HG02852 (cell line): ENCODE results near the gene CLSTN1.
"Not testable (repeated sequence)": the region's sequence is repeated elsewhere in the genome, so short reads cannot be mapped to it uniquely, and the experiment has no call there.

Experiments used
- ATAC-seq: cut with Tn5 transposase; IDR thresholded peaks from one replicate; pipeline ENCODE4 v1.9.1; 2021; ENCODE audit warnings: mild to moderate bottlenecking, moderate library complexity; ENCODE audit not compliant: unreplicated experiment

CLSTN1 gene

DNA sequence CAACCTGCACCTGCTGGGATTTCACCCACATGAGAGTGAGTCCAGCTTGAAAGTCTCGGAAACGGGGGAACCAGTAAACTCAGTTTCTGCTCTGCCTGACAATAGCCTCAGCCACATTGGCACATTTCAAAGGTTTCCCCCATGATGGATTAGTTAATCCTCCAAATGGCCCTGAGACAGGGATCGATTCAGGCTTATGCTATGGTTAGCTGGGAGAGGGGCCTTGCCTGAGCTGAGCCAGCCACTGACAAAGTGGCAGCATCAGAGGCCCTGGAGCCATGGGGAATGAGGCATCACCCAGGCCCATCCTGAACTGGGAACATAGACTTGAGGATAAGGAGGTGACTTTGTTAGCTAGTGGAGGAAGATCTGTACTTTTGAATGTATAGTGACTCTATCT is 2.9 kb upstream of the CLSTN1 start:
- no peak for ATAC-seq

DNA sequence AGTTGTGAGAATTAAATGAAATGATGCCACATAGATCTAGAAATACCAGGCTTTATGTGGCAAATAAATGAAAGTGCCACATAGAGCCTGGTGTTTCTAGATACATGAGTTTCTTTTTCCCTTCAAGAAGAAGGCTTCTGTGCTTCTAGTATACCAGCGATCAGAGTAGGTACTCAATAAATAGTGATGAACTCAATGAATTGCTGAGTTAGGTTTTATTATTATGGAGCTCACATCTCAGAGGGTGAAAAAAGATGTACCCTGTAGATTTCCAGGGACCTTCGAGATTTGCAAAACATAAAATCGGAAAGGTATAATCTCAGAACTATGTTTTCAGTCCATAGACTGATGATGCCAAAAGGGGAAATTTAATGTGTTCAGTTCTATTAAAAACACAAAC is 2.3 kb upstream of the CLSTN1 start:
- ATAC-seq = no peak

DNA sequence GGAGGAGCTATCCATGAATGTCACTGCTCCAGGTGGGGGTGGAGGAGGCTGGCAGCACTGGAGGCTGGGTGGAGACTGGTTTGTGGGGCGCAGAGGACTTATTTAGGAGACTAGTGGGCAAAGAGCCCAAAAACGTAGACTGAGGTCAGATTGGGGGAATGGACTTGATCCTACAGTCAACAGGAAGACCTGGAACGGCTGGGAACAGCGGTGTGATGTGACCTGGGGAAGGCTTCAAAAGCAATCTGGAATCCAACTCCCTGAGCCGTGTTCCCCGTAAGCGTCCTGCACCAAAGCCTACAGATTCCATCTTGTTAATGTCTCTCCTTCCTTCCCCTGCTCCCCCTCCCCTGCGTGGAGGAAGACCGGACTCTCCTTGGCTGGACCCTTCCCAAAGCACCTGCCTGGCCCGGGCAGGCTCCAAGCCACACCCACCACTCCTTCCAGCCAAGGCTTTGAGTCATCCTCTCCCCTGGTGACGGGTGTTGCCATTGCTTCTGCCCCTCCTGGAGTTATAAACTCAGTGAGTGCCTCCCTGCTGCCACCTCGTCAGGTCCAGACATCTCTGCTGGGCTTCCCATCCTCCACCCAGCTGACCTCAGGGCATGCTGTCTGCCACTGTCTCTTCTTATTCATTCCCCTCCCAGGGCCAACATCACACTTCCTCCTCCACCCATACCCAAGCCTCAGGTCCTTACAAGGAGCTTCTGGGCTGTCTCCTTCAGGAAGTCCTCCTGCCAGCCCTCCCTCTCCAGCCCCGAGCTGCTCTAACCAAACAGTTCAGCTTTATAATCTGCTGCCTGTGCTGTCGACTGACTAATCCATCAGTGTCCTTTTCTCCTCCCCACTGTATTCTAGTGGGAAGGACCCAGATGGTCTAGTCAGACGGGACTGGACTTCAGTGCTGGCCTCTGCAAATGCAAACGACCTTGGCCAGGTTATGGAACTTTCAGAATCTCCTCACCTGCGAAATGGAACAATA is 1.6 kb upstream of the CLSTN1 start:
- no peak for ATAC-seq

DNA sequence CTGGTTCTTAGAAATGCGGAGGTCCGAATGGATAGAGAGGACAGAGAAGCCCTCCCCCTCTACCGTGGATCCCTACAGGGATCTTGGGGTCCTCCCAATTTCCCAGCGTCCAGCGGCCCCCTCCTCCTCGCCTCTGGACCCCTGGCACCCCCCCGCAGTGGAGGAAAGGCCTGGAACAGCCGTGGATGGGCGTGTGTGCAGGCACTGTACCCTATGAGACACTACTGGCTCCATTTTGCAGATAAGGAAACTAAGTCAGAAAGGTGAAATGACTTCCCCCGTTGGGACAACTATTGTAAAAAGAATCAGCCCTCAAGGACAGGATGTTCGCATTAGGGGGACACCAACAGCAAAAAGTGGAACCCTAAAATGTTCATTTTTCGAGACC is 931 bp upstream of the CLSTN1 start:
- no peak for ATAC-seq

DNA sequence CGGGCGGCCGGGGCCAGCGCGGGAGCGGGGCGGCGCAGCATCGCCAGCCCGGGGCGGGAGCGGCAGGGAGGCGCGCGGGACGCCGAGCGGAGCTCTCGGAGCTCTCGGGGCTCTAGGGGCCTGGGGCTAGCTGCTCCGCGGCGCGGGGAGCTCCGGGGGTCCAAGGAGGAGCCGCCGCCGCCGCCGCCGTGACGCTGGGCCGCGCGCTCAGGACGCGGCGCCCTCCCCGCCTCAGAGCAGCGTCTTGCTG is 147 bp downstream of the CLSTN1 start:
- ATAC-seq = peak; percentile 28

DNA sequence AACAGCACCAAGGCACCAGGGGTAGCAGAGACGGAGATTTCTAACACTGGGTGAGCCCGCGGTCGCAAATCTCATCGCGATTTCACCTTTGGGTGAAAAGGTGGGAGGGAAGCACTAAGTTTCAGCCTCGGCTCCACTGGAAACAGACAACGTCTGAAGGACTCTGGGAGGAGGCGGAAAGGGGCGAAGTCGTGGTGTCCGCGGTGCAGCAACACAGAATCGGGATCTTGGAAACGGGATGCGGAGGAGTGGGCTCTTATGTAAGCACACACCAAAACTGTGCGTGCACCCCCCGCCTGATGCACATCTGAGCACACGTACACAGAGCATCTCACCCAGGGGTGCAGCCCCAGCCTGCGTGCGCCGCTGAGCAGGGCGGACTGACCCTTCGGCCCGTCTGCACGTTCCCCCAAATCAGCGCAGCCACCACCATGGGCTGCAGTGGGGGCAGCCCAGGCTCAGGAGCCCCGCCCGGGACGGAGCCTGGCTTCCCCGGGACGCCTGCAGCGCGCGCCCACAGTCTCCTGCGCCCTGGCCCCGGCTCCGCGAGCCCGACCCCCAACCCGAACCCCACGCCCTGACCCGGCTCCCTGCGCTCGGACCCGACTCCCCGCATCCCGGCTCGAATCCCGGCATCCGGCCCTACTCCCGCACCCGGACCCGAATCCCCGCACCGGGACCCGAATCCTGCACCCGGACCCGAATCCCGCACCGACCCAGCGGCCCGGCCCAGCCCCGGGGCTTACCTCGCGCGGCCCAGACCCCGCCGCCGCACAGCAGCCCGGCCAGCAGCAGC is 670 bp downstream of the CLSTN1 start:
- no peak for ATAC-seq

DNA sequence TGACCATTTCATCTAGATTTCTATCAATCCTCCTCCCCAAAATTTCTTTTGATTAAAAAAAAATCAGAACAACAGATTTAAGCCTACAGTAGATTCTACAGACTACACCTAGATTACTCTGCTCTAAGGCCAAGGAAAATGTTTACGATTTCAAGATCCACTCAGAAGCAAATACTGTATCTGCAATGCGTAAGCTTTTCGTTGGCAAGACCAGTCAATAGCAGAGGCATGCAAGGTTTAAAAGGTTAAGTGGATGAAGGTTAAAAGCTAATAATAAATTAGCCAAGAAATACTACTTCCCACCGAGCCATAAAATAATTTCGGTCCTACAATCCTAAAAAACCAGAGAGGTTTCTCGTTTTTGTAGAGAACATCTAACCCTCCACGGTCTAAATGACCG is 1.3 kb downstream of the CLSTN1 start:
- no peak for ATAC-seq

DNA sequence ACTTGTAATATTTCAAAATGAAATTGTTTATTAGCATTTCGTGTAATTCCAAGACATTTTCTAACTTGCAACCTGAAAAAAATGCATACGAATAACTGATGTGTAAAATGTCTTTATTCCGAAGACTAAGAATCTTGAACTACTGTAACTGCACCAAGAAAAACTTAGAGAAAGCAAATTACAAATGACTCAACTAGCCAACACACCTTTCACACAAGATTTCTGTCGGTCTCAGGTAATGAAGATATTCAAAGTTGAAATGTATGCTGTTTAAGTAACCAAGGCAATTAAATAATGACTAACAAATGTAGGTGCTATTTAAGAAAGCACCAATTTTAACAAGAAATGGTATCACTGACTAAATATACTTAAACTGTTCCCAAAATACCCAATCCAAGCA is 2.1 kb downstream of the CLSTN1 start:
- no peak for ATAC-seq

DNA sequence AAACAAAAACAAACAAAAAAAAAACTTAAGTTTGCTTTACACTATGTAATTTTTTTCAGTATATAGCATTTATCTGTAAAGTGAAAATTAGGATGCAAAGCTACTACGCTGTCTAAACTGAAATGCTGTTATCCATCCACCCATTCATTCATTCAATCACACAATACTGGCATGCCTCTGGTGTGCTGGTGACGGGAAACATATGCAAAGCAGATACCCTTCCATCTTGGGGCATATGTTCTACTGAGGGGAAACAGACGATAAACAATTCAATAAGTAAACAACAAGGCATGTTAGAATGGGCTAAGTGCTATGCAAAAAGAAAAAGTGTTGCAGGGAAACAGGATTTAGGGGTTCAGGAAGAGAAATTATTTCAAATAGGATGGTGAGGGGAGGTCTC is 3.2 kb downstream of the CLSTN1 start:
- no peak for ATAC-seq

DNA sequence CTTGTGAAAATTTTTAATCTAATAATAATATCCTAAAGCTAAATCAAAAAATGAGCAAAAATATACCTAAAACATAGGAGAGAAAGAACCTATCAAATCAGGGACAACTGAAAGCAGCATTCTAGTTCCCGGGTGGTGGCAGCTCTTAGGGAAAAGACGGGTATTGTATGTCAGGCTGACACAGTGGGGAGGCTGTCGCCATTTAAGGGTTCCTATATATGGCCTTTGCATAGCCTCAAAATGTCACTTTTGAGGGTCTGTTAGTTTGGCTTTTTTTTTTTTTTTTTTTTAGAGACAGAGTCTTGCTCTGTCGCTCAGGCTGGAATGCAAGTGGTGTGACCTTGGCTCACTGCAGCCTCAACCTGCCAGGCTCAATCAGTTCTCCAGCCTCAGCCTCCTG is 6.0 kb downstream of the CLSTN1 start:
- ATAC-seq = no peak

DNA sequence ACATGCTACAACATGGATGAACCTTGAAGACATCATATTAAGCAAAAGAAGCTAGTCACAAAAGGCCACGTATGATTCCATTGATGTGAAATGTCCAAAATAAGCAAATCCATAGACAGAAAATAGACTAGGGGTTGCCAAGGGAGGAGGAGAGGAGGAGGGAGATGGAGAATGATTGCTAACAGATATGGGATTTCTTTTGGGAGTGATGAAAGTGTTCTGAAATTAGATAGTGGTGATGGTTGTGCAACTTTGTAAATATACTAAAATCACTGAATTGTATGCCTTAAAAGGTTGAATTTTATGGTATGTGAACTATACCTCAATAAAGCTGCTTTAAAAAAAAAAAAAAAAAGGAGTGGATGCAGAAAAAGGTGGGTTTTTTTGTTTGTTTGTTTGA is 7.6 kb downstream of the CLSTN1 start:
- no peak for ATAC-seq

DNA sequence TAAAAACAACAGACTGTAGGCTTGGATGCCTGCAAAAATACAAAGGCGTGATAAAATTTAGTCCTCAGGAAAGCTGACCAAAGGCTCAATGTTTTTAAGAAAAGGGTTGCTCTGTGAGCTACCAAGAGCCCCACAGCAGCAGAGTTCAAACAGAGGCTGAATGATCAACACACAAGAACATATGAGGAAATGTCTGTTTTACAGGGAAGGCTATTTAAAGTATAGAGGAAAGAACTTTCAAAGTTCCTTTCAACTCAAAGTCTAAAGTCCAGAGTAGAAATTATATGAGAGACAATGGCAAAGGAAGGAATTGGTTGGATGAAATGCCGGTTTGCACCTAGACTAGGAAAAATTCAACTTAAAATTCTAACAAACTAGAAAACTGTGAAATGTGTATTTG is 8.6 kb downstream of the CLSTN1 start:
- no peak for ATAC-seq

DNA sequence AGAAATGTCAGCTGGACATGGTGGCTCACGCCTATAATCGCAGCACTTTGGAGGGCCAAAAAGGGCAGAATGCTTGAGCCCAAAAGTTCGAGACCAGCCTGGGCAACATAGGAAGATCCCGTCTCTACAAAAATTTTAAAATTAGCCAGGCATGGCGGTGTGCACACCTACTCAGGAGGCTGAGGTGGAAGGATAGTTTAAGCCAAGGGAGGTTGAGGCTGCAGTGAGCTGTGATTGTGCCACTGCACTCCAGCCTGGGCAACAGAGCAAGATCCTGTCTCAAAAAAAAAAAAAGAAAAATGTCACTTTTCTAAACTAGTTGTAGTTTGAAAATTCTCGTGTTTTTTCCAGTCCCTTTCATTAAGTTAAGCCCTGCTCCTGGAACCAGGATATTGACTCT is 9.1 kb downstream of the CLSTN1 start:
- ATAC-seq = no peak

DNA sequence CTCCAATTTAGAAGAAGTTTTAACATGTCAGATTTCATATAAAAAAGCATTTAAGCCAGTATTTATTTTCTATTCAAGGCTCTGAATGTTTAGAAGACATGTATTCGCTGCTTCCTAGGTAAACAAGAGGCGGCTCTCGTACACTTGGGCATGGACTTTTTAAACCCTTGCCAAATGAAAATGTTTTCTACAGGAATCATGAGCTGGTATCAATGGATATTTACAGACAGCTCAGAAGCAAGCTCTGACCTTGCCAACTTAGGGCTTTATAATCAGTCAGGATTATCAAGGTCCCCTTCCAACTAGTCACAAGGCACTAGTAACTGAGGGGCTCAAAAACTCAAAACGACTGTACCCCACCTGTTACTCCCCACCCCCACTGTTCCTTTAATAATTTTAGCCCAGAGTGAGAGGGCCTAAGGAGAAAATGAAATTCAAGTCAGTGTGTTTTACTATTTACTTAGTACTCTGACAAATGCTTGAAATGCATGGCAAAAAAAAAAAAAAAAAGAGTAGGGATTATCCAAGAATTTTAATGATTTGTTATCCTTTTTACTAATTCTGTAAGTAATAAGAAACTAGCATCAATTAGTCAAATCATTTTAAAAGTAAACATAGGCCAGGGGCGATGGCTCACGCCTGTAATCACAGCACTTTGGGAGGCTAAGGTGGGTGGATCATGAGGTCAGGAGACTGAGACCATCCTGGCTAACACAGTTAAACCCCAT is 12.4 kb downstream of the CLSTN1 start:
- ATAC-seq = no peak

DNA sequence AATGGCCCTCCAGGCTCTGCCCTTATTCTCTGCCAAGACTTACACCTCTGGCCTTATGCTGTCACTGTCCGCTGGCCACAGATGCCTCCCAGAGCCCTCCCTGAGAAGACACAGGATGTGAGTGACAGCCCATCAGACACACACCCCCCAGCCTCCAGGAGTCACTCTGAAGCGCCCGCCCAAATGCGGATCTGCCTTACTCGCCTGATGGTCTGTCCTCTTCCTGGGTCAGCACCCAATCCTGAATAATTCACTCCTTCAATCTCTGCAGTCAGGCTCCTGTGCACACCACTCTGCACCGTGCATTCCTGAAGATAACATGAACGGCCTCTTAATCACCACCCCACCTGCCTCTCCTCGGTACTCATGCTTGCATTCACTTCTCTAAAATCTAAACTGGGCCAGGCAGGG is 14.7 kb downstream of the CLSTN1 start:
- ATAC-seq = no peak

DNA sequence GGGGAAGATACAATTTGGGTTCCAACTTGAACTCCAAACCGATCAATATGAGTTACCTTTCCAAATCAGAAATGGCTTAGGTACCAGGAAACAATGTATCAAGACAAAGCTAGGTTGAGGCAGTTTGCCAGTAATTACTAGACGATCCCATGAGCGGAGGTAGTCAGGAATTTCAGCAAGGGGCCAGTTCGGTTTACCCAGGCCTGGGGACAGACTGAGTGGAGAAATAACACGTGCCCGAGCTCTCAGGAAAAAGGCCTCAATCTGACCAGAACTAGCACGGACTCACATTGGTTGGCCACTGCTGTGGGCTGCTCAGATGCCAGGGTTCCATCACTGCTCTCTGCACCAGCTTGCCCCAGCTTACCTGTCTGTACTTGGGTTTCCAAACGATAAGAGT is 15.3 kb downstream of the CLSTN1 start:
- no peak for ATAC-seq

DNA sequence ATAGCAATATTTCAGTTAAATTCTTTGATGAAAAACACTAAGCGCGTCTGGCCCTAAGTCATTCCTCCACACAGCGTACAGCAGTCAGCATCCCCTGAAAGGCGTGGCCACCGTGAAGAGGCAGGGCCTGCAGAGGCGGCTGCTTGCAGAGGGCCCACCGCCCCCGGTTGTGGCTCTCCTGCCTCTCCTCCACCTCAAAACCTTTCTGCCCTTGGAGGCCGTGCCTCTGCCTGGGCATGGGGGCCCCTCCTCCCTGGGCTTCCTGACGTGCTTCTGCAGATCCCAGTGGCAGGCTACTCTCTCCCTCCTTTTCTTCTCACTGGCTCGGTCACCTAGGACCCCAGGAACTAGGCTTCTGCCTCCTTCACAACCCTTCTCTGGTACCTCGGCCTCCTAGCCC is 16.2 kb downstream of the CLSTN1 start:
- ATAC-seq = no peak

DNA sequence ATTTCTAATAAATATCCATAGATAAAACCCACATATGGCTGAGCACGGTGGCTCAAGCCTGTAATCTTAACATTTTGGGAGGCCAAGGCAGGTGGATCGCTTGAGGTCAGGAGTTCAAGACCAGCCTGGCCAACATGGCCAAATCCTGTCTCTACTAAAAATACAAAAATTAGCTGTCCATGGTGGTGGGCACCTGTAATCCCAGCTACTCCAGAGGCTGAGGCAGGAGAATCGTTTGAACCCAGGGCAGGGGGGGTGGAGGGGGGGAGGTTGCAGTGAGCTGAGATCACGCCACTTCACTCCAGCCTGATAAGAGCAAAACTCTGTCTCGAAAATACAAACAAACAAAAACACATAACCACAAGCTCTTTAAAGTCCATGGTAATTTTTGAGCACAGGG is 17.8 kb downstream of the CLSTN1 start:
- not testable (repeated sequence) for ATAC-seq

DNA sequence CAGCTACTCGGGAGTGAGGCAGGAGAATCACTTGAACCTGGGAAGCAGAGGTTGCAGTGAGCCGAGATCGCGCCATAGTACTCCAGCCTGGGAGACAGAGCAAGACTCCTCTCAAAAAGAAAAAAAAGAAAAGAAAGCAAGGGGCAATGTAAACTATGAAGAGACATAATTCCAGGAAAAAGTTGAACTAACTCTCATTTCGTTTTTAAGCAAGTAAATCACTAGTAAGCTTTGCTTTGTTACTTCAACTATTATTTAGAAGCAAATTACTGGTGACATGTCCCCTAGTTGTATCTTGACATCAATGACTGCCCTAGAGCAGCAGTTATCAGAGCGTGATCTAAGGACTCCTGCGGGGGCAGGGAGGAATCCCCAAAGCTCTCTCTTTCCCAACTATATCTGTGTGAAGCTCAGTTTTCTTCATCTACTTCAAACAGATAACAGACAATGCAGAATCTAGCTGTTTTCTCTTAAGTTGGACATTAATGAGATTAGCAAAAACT is 18.7 kb downstream of the CLSTN1 start:
- no peak for ATAC-seq

DNA sequence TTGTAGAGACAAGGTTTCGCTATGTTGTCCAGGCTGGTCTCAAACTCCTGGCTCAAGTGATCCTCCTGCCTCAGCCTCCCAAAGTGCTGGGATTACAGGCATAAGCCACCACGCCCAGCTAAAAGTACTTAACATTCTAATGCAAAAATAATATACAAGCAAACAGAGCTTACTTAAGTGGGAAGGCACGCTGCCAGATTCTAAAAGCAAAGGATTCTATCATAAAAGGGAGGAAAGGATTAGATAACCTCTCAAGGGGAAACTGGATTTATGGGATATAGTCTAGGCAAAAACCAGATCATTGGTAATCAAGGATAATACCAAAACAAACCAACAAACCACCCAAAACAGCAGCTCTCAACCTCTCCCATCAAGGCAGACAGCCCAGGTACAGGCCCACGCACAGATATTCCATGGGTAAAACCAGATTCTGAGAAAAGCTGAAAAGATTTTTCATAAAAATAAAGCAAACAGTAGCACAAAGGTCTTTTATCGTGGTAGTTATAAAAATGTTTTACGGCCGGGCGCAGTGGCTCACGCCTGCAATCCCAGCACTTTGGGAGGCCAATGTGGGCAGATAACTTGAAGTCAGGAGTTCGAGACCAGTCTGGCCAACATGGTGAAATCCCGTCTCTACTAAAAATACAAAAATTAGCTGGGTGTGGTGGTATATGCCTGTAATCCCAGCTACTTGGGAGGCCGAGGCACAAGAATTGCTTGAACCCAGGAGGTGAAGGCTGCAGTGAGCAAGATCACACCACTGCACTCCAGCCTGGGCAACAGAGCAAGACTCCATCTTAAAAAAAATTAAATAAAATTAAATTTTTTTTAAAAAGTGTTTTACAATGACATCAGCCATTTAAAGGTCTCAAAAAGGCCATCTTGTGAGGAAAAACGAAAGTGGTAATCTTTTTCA is 20.5 kb downstream of the CLSTN1 start:
- ATAC-seq = not testable (repeated sequence)
